Sigmoid colon (tissue), 7 donors: Measurements from ENCODE around the gene STXBP2. TPM values are rescaled to one million over a fixed set of nuclear protein-coding genes. Genes with fewer than 3 reads are reported as not detected.

Experiments
- DNase-seq: peaks from one replicate; pipeline ENCODE4 v3.0.0-alpha.2; 2019
- H3K27ac ChIP-seq, 4 donors: fragments of 200-600 bp; sonication (generic); one replicate each; pipeline ENCODE4 v1.5.1; 2016 to 2019; ENCODE audit warnings: mild to moderate bottlenecking in 1 of 4
- H3K27me3 ChIP-seq, 3 donors: fragments of 200-600 bp; sonication (generic); one replicate each; pipeline ENCODE4 v1.5.1; 2019; ENCODE audit warnings: mild to moderate bottlenecking in 1 of 3
- H3K36me3 ChIP-seq, 4 donors: fragments of 200-600 bp; sonication (generic); one replicate each; pipeline ENCODE4 v1.5.1; 2016 to 2019
- H3K4me1 ChIP-seq, 4 donors: fragments of 200-600 bp; sonication (generic); one replicate each; pipeline ENCODE4 v1.5.1; 2017 to 2019
- H3K4me3 ChIP-seq, 4 donors: fragments of 200-600 bp; sonication (generic); one replicate each; pipeline ENCODE4 v1.5.1; 2017 to 2019; ENCODE audit warnings: mild to moderate bottlenecking in 2 of 4, moderate library complexity in 1 of 4
- H3K9me3 ChIP-seq, 4 donors: fragments of 200-600 bp in 3 of 4; sonication (generic) in 3 of 4; one replicate each; pipeline versions ENCODE4 v1.5.1 to v1.6.1; 2013 to 2019
- CTCF ChIP-seq, 4 experiments: fragments of 450-650 bp in 3 of 4; fragments of 200-600 bp in 1 of 4; IDR thresholded peaks; one replicate each; pipeline ENCODE4 v1.5.1; 2016 to 2019; ENCODE audit warnings: antibody characterized with exemption in 4 of 4, mild to moderate bottlenecking in 3 of 4, moderate library complexity in 2 of 4
- EP300 ChIP-seq, 4 donors: sonication (generic); formaldehyde crosslinking; IDR thresholded peaks; one replicate each; pipeline ENCODE4 v1.6.1; 2017; ENCODE audit warnings: antibody characterized with exemption in 4 of 4
- POLR2A ChIP-seq, 2 donors: fragments of 450-650 bp; IDR thresholded peaks; one replicate each; pipeline ENCODE4 v1.6.1; 2016; ENCODE audit warnings: antibody characterized with exemption in 2 of 2, mild to moderate bottlenecking in 2 of 2, moderate library complexity in 2 of 2
- POLR2AphosphoS5 ChIP-seq, 4 donors: sonication (generic); formaldehyde crosslinking; IDR thresholded peaks; one replicate each; pipeline ENCODE4 v1.6.1; 2017; ENCODE audit warnings: antibody characterized with exemption in 4 of 4
- WGBS, 2 donors: extraction: QIAGEN DNeasy Blood & Tissue Kit; methylation state at CpG; one replicate each; pipeline ENCODE4 v1.1.7; 2013; 5-methylcytosine and 5-hydroxymethylcytosine counted together
- intact Hi-C: fragments of 100-400 bp; cut with DNase I; formaldehyde crosslinking; loops from one replicate; pipeline ENCODE4 v1.15.1; 2023
- polyA plus RNA-seq, 3 donors: library from polyadenylated mRNA; stranded (reverse); fragments of 200-250 nt; gene quantifications; one replicate each; pipeline ENCODE4 v1.2.3, GENCODE V29; 2013
- total RNA-seq, 4 donors: library from RNA; depleted of rRNA; stranded (reverse); fragments of >200 nt; gene quantifications; one replicate each; pipeline ENCODE4 v1.1.0, GENCODE V29; 2016
- donor health status: healthy with polysubstance abuse.
- donor health status: Bipolar disorder and iron deficiency.
- donor health status: healthy.

STXBP2 gene
- total and polyA plus RNA-seq, 7 donors: 5.9 to 163 (median 9.3) TPM

GRCh38 chr19:7663706-7664105 lies 26.8 kb downstream of the STXBP2 start:
- no peak overlapping the region for H3K4me3 ChIP-seq
- H3K9me3 ChIP-seq: no peaks in the 10 kb centered on the region
- H3K4me1 ChIP-seq: no peaks in the 10 kb centered on the region
- H3K36me3 ChIP-seq: no peaks in the 10 kb centered on the region
- TF ChIP-seq EP300 (IDR thresholded peaks at IDR 0.05) (no peak), CTCF (IDR thresholded peaks at IDR 0.05) (no peak), POLR2A (IDR thresholded peaks at IDR 0.05) (no peak), POLR2AphosphoS5 (IDR thresholded peaks at IDR 0.05) (no peak)
- peaks cover 0 to 15% (median 9%) of the 10 kb centered on the region in 3 donors for H3K27me3 ChIP-seq
- intact Hi-C loops: no loop called here
- 77 to 87% methylated on average over 7 of the region's 7 CpGs for WGBS, 2 donors
- H3K27ac ChIP-seq: no peak overlapping the region
- DNase-seq: no peak

GRCh38 chr19:7665076-7665475 lies 28.2 kb downstream of the STXBP2 start:
- no peak for DNase-seq
- WGBS, 2 donors: 34 to 69% methylated on average over 4 of the region's 4 CpGs
- Histone ChIP-seq H3K27ac (no peak overlapping the region), H3K9me3 (no peaks in the 10 kb centered on the region), H3K4me1 (no peaks in the 10 kb centered on the region), H3K4me3 (no peak overlapping the region), H3K27me3 (peaks cover 0 to 27% (median 18%) of the 10 kb centered on the region in 3 donors), H3K36me3 (no peaks in the 10 kb centered on the region)
- TF ChIP-seq POLR2A (IDR thresholded peaks at IDR 0.05) (no peak), CTCF (IDR thresholded peaks at IDR 0.05) (no peak), POLR2AphosphoS5 (IDR thresholded peaks at IDR 0.05) (no peak), EP300 (IDR thresholded peaks at IDR 0.05) (no peak)
- intact Hi-C loops: no loop called here

GRCh38 chr19:7668842-7669241 lies 31.9 kb downstream of the STXBP2 start, which contains the start of gene RETN:
Gene RETN (plus strand): TSS chr19:7669049. CDS start chr19:7669327, 278 bp downstream.
- TF ChIP-seq CTCF (IDR thresholded peaks at IDR 0.05) (no peak), EP300 (IDR thresholded peaks at IDR 0.05) (no peak), POLR2A (IDR thresholded peaks at IDR 0.05) (no peak), POLR2AphosphoS5 (IDR thresholded peaks at IDR 0.05) (no peak)
- no peak for DNase-seq
- Histone ChIP-seq H3K27ac (no peak within 1 kb of the TSS), H3K9me3 (no peaks in the 10 kb centered on the region), H3K27me3 (peaks cover 0 to 40% (median 20%) of the 10 kb centered on the region in 3 donors), H3K4me1 (no peaks in the 10 kb centered on the region), H3K36me3 (no peaks in the 10 kb centered on the region), H3K4me3 (no peak within 1 kb of the TSS)
- 70 to 71% methylated on average over 9 of the region's 9 CpGs for WGBS, 2 donors
- intact Hi-C loops: no loop called here

- Histone ChIP-seq H3K36me3 (no peaks in the 10 kb centered on the region), H3K27me3 (peaks cover 0 to 40% (median 20%) of the 10 kb centered on the region in 3 donors), H3K27ac (no peak overlapping the region), H3K4me3 (no peak overlapping the region), H3K9me3 (no peaks in the 10 kb centered on the region), H3K4me1 (no peaks in the 10 kb centered on the region)
- WGBS, 2 donors: 33 to 42% methylated on average over 9 of the region's 9 CpGs
- intact Hi-C loops: no loop called here
- TF ChIP-seq EP300 (IDR thresholded peaks at IDR 0.05) (no peak), POLR2AphosphoS5 (IDR thresholded peaks at IDR 0.05) (no peak), POLR2A (IDR thresholded peaks at IDR 0.05) (no peak), CTCF (IDR thresholded peaks at IDR 0.05) (no peak)
- DNase-seq: no peak
These were observed 32.7 kb downstream of the STXBP2 start for GRCh38 chr19:7669641-7670040.

GRCh38 chr19:7670150-7670783 lies 33.4 kb downstream of the STXBP2 start:
- 2 to 3% methylated on average over 43 of the region's 43 CpGs for WGBS, 2 donors
- peaks cover 0 to 40% (median 20%) of the 10 kb centered on the region in 3 donors for H3K27me3 ChIP-seq
- H3K4me3 ChIP-seq: no peak overlapping the region

More at GRCh38 chr19:7670150-7670783, 33.4 kb downstream of the STXBP2 start:
- TF ChIP-seq EP300 (IDR thresholded peaks at IDR 0.05) (no peak), POLR2A (IDR thresholded peaks at IDR 0.05) (no peak), POLR2AphosphoS5 (IDR thresholded peaks at IDR 0.05) (no peak), CTCF (IDR thresholded peaks at IDR 0.05) (no peak)
- H3K4me1 ChIP-seq: no peaks in the 10 kb centered on the region
- no peak for DNase-seq
- H3K9me3 ChIP-seq: no peaks in the 10 kb centered on the region
- no peaks in the 10 kb centered on the region for H3K36me3 ChIP-seq
- no peak overlapping the region for H3K27ac ChIP-seq
- intact Hi-C loops: no loop called here
